Globus pallidus (tissue), 1 donor: Measurements from ENCODE around the gene MUC5B.
A peak's percentile ranks its signal among the peaks of the same experiment; 100 is the strongest.

ENCODE experiments used
- DNase-seq: peaks from one replicate; pipeline ENCODE4 v3.0.0-alpha.2; 2015; ENCODE audit warnings: low spot score

Gene MUC5B

DNA sequence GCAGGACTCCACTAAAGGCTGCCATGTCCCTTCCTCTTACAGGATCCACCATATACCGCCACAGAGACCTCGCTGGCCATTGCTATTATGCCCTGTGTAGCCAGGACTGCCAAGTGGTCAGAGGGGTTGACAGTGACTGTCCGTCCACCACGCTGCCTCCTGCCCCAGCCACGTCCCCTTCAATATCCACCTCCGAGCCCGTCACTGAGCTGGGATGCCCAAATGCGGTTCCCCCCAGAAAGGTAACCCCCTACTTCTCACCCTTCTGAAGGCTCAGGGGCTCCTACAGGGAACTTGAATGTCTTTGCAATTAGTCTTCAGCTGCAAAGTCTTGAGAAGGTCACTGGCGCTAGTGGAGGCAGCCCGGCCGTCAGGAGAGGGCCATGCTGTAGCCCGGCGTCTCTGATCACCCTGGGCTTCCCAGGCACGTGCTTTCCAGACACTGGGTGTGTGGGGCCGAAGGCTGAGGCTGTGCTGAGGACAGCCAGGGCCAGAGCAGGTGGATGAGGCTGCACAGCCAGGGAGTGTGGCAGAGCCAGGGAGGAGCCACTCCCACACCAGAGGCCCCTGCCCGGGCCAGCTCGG lies 30.0 kb upstream of the MUC5B start:
- DNase-seq: no peak

DNA sequence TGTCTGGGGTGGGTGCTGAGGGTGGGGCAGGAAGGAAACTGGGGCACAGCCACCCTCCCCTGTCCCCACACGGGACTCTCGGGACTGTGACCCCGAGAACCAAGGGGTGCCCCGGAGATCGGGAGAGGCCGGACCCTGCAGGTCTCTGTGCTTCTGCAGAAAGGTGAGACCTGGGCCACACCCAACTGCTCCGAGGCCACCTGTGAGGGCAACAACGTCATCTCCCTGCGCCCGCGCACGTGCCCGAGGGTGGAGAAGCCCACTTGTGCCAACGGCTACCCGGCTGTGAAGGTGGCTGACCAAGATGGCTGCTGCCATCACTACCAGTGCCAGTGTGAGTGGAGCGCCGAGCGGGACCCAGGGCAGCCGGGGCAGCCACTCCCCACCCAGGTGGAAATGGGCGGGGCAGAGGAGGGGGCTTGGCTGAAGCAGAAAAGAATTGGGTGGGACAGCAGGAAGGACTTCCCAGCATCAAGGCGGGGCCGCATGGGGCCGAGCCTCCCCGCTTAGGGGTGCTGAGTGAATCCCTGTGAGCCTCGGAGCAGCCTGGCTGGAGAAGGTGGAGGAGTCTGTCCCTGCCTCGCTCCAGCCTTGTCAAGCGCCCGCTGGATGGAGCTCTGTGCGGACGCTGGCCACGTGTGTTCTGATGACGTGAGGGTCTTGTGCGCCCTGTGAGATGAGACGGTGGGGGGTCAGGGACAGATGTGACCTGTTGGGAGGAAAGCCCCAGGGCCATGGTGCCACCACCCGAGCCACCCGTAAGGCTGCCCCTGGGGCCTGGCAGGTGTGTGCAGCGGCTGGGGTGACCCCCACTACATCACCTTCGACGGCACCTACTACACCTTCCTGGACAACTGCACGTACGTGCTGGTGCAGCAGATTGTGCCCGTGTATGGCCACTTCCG lies 29.3 kb upstream of the MUC5B start:
- DNase-seq: no peak

GRCh38 chr11:1194231-1194976 lies 28.5 kb upstream of the MUC5B start:
- DNase-seq: no peak

DNA sequence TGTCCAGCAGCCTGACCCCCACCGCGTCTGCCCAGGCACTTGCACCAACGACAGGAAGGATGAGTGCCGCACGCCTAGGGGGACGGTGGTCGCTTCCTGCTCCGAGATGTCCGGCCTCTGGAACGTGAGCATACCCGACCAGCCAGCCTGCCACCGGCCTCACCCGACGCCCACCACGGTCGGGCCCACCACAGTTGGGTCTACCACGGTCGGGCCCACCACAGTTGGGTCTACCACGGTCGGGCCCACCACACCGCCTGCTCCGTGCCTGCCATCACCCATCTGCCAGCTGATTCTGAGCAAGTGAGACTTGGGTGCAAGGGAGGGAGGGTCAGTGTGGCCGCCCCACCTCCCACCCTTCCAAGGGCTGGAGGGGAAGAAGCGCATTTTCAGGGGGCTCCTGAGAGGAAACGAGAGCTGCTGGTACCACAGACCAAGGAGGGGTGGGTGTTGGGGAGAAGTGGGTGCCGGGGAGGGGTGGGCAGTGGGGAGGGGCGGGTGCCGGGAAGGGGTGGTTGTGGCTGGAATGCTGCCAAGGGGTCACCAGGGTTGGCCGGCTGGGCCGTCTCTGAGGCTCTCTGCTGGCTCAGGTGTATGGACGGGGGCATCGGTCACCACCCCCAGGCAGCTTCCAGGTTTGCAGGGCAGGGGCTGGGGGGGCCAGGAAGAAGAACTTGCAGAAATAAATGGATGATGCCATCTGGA lies 27.7 kb upstream of the MUC5B start:
- no peak for DNase-seq

- no peak for DNase-seq
Measured at GRCh38 chr11:1195682-1196515, 27.0 kb upstream of the MUC5B start.

- DNase-seq: no peak
Measured at GRCh38 chr11:1196516-1197391, 26.1 kb upstream of the MUC5B start.

GRCh38 chr11:1197431-1197885 lies 25.4 kb upstream of the MUC5B start:
- no peak for DNase-seq

DNA sequence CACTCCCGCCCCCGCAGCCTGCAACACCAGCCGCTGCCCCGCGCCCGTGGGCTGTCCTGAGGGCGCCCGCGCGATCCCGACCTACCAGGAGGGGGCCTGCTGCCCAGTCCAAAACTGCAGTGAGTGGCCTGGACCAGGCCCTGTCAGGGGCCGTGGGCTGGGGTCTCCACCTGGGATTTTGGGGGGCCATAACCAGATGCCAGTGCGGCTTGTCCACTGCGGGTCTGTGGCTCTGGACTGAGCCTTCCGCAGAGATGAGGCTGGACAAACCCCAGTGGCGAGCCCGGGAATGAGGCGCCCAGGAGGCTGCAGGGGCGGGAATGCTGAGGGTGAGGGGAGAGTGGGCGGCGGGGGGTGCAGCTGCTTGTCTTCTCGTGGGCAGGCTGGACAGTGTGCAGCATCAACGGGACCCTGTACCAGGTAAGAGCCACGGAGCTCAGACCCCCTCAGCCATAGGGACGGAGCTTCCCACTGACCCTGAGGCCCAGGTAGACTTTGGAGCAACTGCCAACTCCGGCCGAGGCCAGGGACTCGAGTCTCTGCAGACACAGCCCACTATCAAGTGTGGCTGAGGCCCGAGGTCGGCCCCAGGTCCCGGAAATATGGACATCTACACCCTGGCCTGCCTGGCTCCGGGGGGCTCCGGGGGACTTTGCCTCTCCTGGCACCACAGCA lies 24.8 kb upstream of the MUC5B start:
- no peak for DNase-seq

- no peak for DNase-seq
Measured at GRCh38 chr11:1198561-1199240, 24.2 kb upstream of the MUC5B start.

DNA sequence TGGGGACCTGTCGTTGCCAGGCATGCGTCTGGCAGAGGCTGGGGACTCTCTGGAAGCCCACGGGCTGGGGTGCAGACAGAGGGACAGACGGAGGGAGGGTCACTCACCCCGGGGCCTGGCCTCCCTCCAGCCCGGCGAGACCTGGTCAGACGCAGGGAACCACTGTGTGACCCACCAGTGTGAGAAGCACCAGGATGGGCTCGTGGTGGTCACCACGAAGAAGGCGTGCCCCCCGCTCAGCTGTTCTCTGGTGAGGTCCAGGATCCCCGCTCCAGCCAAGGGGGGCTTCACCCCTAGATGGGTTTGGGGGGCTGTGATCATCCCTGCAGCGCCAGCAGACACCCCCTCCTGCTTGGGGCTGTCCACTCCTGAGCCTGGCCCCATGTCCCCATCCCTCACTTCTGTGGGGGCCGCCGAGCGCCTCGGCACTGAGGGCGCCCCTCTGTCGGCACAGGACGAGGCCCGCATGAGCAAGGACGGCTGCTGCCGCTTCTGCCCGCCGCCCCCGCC lies 23.6 kb upstream of the MUC5B start:
- DNase-seq: no peak

GRCh38 chr11:1199751-1200610 lies 22.9 kb upstream of the MUC5B start:
- DNase-seq: no peak

DNA sequence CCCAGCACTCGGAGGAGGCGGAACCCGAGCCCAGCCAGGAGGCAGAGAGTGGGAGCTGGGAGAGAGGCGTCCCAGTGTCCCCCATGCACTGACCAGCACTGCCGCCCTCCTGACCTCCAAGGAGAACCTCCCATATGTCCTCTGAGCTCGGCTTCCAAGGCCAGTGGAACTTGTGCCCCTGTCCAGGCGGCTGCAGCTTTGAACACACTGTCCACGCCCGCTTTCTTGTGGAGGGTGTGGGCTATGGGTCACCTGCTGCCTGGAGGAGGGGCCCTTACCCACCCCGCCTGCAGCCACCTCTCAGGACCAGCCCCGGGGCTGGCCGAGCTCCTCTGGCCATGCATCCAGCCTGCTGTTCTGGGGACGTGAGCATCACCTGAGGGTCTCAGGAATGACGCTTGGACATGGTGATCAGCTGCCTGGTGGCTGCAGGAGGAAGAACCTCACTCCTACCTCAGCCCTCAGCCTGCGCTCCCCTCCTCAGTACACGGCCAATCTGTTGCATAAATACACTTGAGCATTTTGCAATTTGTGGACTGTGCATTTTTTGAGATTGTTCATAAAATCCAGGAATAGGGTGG lies 22.2 kb upstream of the MUC5B start:
- no peak for DNase-seq

- DNase-seq: no peak
Measured at GRCh38 chr11:1201395-1202153, 21.3 kb upstream of the MUC5B start.

DNA sequence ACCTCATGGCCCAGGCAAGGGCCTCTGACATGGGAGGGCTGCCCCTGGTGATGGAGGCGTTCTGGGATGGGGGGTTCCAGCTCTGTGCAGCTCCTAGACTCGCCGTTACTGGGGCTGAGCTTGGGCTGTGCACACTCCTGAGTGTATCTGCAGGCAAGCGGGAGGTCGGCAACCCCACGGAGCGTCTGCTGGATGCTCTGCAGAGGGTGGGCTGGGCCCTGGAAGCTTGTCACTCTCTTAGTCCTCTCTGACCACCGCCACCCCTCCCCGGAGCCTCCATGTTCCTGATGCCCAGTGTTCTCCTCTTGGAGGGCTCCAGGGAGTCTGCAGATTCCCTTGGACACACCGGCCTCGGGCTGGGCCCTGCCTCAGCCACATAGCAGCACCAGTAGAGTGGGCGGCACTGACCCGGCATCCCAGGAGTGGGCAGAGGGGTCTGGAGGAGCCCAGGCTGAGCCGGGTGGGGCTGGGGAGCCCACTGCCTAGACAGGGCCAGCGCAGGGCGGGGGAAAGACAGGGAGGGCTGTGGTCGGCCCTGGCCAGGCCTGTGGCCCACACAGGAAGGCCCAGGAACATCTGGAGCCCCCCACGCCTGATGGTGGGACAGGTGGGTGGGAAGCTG lies 20.6 kb upstream of the MUC5B start:
- no peak for DNase-seq

- DNase-seq: peak; percentile 18
Measured at GRCh38 chr11:1202776-1203504, 19.9 kb upstream of the MUC5B start.
